ENCODE results near the gene ZNF221.
A peak's percentile ranks its signal among the peaks of the same experiment; 100 is the strongest.
"Not testable (repeated sequence)": the region's sequence is repeated elsewhere in the genome, so short reads cannot be mapped to it uniquely, and the experiment has no call there.

The ZNF221 gene

GRCh38 chr19:43950834-43951645 lies at the start of gene ZNF221:
TSS of gene ZNF221 (plus strand) at chr19:43951228. CDS start at chr19:43962727, 11,499 bp downstream.
- peak; percentile 88 for DNase-seq

- no peak for DNase-seq
These were observed 49.3 kb upstream of the ZNF221 start for GRCh38 chr19:43901395-43902390.

GRCh38 chr19:43902399-43902798 lies 48.6 kb upstream of the ZNF221 start:
- DNase-seq = no peak

DNA sequence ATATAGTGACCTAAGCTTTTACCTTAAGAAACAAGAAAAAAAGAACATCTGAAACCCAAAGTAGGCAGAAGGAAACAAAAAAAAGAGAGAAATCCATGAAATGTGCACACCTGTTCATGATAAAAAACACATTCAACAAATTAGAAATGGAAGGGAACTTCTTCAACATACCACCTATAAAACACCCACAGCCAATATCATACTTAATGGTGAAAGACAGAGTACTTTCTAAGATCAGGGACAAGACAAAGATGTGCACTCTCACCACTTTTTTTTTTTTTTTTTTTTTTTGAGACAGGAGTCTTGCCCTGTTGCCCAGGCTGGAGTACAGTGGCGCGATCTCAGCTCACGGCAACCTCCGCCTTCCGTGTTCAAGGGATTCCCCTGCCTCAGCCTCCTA lies 45.1 kb upstream of the ZNF221 start:
- DNase-seq = no peak

DNA sequence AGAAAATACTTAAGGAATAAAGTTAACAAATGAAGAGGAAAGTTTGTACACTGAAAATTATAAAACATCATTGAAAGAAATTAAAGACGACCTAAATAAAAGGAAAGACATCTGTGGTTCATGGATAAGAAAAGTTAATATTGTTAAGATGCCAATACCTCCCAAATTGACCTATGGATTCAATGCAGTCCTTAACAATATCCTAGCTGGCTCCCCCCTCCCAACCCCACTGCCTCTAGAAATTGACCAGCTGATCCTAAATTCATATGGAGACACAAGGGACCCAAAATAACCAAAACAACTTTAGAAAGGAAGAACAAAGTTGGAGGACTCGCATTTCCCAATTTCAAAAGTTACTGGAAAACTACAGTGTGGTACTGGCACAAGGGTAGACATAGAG lies 44.3 kb upstream of the ZNF221 start:
- DNase-seq = no peak

- DNase-seq = no peak
These were observed 42.4 kb upstream of the ZNF221 start for GRCh38 chr19:43908659-43909058.

DNA sequence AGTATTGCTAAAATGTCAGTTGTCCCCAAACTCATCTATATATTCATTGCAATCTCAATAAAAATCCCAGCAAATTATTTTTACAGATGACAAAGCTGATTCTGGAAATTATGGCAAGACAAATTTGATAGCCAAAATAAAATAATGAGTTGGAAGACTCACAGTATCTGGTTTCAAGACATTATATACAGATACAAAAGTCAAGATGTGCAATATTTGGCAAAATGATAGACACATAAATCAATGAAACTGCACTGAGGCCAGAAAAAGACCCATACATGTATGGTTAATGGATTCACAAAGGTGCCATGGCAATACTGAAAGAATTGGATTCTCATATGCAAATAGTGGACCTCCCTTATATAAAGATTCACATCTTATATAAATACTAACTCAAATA lies 40.1 kb upstream of the ZNF221 start:
- DNase-seq = no peak

DNA sequence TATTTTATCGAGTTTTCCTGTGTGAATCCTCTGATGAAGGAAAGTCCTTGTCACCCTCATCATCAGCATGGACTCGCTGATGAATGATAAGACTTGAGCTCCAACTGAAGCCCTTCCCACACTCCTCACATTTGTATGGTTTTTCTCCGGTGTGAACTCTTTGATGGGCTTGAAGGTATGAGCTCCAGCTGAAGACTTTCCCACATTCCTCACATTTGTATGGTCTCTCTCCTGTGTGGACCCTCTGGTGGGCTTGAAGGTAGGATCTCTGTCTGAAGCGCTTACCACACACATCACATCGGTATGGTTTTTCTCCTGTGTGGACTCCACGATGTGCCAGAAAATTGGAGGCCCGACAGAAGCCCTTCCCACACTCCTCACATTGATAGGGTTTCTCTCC lies 37.6 kb upstream of the ZNF221 start:
- DNase-seq = no peak

DNA sequence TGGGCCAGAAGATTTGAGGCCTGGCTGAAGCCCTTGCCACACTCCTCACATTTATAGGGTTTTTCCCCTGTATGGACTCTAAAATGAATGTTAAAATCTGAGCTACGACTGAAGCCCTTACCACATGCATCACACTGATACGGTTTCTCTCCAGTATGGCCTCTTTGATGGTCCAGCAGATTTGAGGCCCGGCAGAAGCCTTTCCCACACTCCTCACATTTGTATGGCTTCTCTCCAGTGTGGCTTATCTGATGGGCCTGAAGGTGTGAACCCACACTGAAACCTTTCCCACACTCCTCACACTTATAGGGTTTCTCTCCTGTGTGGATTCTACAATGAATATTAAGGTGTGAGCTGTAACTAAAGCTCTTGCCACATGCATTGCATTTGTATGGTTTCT lies 37.0 kb upstream of the ZNF221 start:
- no peak for DNase-seq

DNA sequence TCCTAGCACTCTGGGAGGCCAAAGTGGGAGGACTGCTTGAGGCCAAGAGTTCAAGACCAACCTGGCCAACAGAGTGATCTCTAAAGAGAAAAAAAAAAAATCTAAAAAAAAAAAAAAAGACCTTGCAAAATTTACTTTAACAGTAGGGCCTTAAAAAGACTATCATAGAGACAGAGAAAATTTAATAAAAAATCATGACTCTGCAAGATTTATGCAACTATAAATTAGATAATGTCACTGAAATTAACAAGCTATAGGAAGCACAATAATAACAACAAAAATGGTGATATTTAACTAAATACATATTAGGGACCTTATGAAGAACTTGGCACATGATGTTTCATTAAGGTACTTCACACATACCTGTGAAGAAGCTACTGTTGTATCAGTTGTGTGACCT lies 27.2 kb upstream of the ZNF221 start:
- DNase-seq = no peak

GRCh38 chr19:43928820-43929219 lies 22.2 kb upstream of the ZNF221 start:
- DNase-seq = no peak

- DNase-seq = no peak
These were observed 16.7 kb upstream of the ZNF221 start for GRCh38 chr19:43934055-43934984.

DNA sequence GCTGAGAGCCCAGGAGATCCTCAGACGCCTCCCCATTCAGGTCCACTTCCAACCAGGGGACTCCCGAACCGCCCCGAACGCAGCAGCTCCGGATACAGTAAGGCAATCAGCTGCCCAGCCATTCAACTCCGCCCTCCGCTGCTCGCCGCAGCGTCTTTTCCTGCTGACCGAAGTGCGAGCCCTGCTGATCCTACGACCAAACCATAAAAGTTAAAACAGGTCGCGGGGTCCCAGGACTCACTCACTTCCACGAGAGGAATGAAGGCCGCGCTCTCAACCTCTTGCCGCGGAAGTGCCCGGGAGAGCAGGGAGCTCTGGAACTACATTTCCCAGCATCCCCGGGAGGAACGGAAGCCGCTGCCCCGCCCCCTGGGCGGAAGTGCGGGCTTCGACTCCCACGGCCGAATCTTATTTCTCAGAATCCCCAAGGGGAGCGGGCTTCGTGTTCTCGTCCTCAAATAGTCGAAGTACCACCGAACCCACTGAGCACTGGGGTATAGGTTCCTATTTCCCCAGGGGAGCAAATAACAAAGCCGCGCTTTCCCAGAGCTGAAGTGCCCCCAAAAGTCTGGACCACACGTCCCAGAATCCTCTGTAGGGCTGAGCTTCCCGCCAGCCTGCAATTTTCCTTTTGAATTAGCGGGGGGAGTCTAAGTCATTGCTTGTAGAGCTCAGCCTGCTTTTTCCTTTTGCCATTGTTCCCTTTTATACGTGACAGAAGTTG lies 15.9 kb upstream of the ZNF221 start, which contains the start of gene ZNF45:
TSS of gene ZNF45 (minus strand) at position 298 of the 724 bp plus-strand sequence. CDS start 13,097 bp downstream, outside the sequence.
- peak; percentile 88 for DNase-seq

- no peak for DNase-seq
These were observed 14.8 kb upstream of the ZNF221 start for GRCh38 chr19:43936188-43936587.

- no peak for DNase-seq
These were observed 11.3 kb upstream of the ZNF221 start for GRCh38 chr19:43939557-43940260.

- DNase-seq = no peak
These were observed 10.3 kb upstream of the ZNF221 start for GRCh38 chr19:43940719-43941118.

DNA sequence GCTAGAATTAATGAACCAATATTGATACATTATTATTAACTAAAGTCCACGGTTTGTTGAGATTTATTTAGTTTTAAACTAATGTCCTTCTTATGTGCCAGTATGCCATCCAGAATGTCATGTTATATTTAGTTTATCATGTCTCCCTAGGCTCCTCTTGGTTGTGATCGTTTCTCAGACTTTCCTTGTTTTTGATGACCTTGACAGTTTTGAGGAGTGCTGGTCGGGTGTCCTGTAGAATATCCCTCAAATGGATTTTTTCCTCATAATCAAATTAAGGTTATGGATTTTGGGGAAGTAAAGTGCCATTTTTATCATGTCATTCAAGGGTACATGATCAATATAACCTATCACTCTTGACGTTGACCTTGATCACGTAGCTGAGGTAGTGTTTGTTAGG lies 9.8 kb upstream of the ZNF221 start:
- DNase-seq = no peak

DNA sequence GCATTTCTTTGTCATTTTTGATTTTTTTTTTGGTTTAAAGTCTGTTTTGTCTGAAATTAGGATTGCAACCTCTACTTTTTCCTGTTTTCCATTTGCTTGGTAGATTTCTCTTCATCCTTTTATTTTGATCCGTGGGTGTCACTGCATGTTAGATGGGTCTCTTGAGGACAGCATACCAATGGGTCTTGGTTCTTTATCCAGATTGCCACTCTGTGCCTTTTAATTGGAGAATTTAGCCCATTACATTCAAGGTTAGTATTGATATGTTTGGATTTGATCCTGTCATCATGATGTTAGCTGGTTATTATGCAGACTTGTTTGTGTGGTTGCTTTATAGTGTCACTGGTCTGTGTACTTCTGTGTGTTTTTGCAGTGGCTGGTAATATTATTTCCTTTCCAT lies 3.6 kb upstream of the ZNF221 start:
- not testable (repeated sequence) for DNase-seq

GRCh38 chr19:43949803-43950202 lies 1.2 kb upstream of the ZNF221 start:
- not testable (repeated sequence) for DNase-seq

DNA sequence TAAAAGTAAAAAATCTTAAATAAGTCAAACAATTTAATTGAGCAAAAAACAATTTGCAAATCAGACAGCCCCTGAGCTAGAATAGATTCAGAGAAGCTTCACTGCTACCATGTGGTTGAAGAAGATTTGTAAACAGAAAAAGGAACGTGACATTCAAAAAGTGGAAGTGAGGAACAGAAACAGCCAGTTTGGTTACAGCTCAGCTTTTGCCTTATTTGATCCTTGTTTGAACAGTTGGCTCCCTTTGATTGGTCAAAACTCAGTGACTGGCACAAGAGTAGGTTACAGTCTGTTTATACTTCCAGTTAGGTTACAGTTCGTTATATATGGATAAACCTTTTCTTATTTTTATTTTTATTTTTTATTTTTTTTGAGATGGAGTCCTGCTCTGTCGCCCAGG lies 5.8 kb downstream of the ZNF221 start:
- DNase-seq = no peak

- DNase-seq = no peak
These were observed 6.9 kb downstream of the ZNF221 start for GRCh38 chr19:43957891-43958290.

Data from NCI-H345 (cell line).